Kidney (tissue), 14 donors: Measurements from ENCODE around the gene TCTN1. TPM values are rescaled to one million over a fixed set of nuclear protein-coding genes. Genes with fewer than 3 reads are reported as not detected.
A peak's percentile ranks its signal among the peaks of the same experiment; 100 is the strongest.

Source experiments
- DNase-seq, 5 donors: peaks; one replicate each; pipeline ENCODE4 v3.0.0-alpha.2; 2013 to 2020
- FAIRE-seq: peaks from 2 replicates; lab custom pipeline; 2012; peaks lifted over from hg19 to GRCh38; lab: Jason Lieb, UNC
- H3K27ac ChIP-seq, 2 donors: one replicate each; pipeline ENCODE4 v1.7.0; 2013; ENCODE audit warnings: low read depth in 2 of 2, low read length in 2 of 2, inconsistent platforms in 1 of 2
- H3K27me3 ChIP-seq: one replicate; pipeline ENCODE4 v1.7.1; 2013; ENCODE audit warnings: low read length, inconsistent platforms; ENCODE audit not compliant: control insufficient read depth, insufficient read depth
- H3K36me3 ChIP-seq, 3 donors: one replicate each; pipeline versions ENCODE4 v1.7.0 to v1.7.1; 2013; ENCODE audit warnings: low read length in 3 of 3, control low read depth in 1 of 3, inconsistent platforms in 1 of 3; ENCODE audit not compliant: insufficient read depth in 3 of 3, control insufficient read depth in 2 of 3
- H3K4me1 ChIP-seq, 3 donors: one replicate each; pipeline versions ENCODE4 v1.7.0 to v1.7.1; 2013; ENCODE audit warnings: low read length in 3 of 3, inconsistent platforms in 1 of 3, low read depth in 1 of 3; ENCODE audit not compliant: control insufficient read depth in 2 of 3, insufficient read depth in 2 of 3
- H3K4me3 ChIP-seq, 3 donors: one replicate each; pipeline versions ENCODE4 v1.7.0 to v1.8.1; 2013; ENCODE audit warnings: low read length in 3 of 3, control low read depth in 1 of 3, inconsistent platforms in 1 of 3
- H3K9ac ChIP-seq, 3 donors: one replicate each; pipeline versions ENCODE4 v1.7.0 to v1.7.1; 2013; ENCODE audit warnings: low read length in 3 of 3, control low read depth in 1 of 3, inconsistent platforms in 1 of 3
- H3K9me3 ChIP-seq, 3 donors: one replicate each; pipeline versions ENCODE4 v1.7.0 to v1.7.1; 2013; ENCODE audit warnings: low read length in 3 of 3, control low read depth in 1 of 3, inconsistent platforms in 1 of 3; ENCODE audit not compliant: control insufficient read depth in 2 of 3, insufficient read depth in 1 of 3
- CTCF ChIP-seq: IDR thresholded peaks from 3 replicates; pipeline ENCODE4 v1.5.1; 2012; ENCODE audit warnings: mild to moderate bottlenecking, moderate library complexity, borderline replicate concordance; ENCODE audit not compliant: insufficient read depth; ENCODE audit errors: extremely low read depth
- intact Hi-C: fragments of 100-400 bp; cut with DNase I; formaldehyde crosslinking; loops from one replicate; pipeline ENCODE4 v1.11.1; 2022
- polyA plus RNA-seq: library from polyadenylated mRNA; stranded (reverse); fragments of 350-450 nt; fragmentation: Illumina TruSeq; extraction: RNeasy Lipid Tissue Mini Kit (QIAGEN cat#74804); gene quantifications from one replicate; pipeline ENCODE4 v1.2.3, GENCODE V29; 2014; ENCODE audit warnings: low read depth, low replicate concordance; ENCODE audit not compliant: insufficient read depth
- total RNA-seq: library from RNA; stranded (reverse); fragmentation: NEBNext Ultra II Directional; extraction: Animal tissue kit (Norgen Biotek cat#: 25700); gene quantifications from one replicate; pipeline ENCODE4 v1.2.1, GENCODE V29; 2021
- donor health status: control.
- donor health status: control.
- donor health status: control.
- donor health status: control.
- donor health status: control.
- donor health status: DM: yes; HTN: yes; CAD: no.
- donor health status: Normal renal cell carcinoma (clear cell type).

TCTN1 gene
- total and polyA plus RNA-seq, 2 donors from 2014 or later, result 71.2 to 76.9 TPM

- no peak for TF ChIP-seq CTCF
- H3K4me3 ChIP-seq, result no peak overlapping the region
- H3K4me1 ChIP-seq, result peaks cover 0 to 7% (median 6%) of the 10 kb centered on the region in 3 donors
- H3K27ac ChIP-seq, result no peak overlapping the region
- H3K9ac ChIP-seq, result no peak overlapping the region
- FAIRE-seq (no peak), DNase-seq (no peak)
- H3K9me3 ChIP-seq, result peaks cover 0 to 3% (median 0%) of the 10 kb centered on the region in 3 donors
- intact Hi-C loops, result no loop called here
- H3K36me3 ChIP-seq, result no peaks in the 10 kb centered on the region
- H3K27me3 ChIP-seq, result no peaks in the 10 kb centered on the region
These were observed 72.5 kb downstream of the TCTN1 start for GRCh38 chr12:110686294-110686903.

GRCh38 chr12:110687396-110688169 lies 73.7 kb downstream of the TCTN1 start:
- H3K27ac ChIP-seq, result no peak overlapping the region
- no peak overlapping the region for H3K4me3 ChIP-seq
- peaks cover 0 to 7% (median 6%) of the 10 kb centered on the region in 3 donors for H3K4me1 ChIP-seq
- no peak overlapping the region for H3K9ac ChIP-seq
- H3K27me3 ChIP-seq, result no peaks in the 10 kb centered on the region
- H3K36me3 ChIP-seq, result no peaks in the 10 kb centered on the region
- peaks cover 0 to 3% (median 0%) of the 10 kb centered on the region in 3 donors for H3K9me3 ChIP-seq
- FAIRE-seq, result no peak
- no peak for DNase-seq
- intact Hi-C loops, result no loop called here
- TF ChIP-seq CTCF, result no peak

GRCh38 chr12:110688446-110689280 lies 74.7 kb downstream of the TCTN1 start, which contains the start of gene HVCN1:
TSS of gene HVCN1 (minus strand) at chr12:110689115. CDS start at chr12:110683245, 5,870 bp downstream.
- FAIRE-seq, result no peak
- TF ChIP-seq CTCF, result no peak
- H3K4me1 ChIP-seq, result peaks cover 0 to 7% (median 6%) of the 10 kb centered on the region in 3 donors
- peak within 1 kb of the TSS; percentile 44 to 68 (median 68) for H3K4me3 ChIP-seq
- intact Hi-C loops, result no loop called here
- no peak within 1 kb of the TSS for H3K27ac ChIP-seq
- H3K36me3 ChIP-seq, result no peaks in the 10 kb centered on the region
- DNase-seq, result peak in 4 of 5 donors; percentile 17 to 85 (median 72)
- H3K9ac ChIP-seq, result peak within 1 kb of the TSS; percentile 16 to 75 (median 57)
- H3K27me3 ChIP-seq, result no peaks in the 10 kb centered on the region
- peaks cover 0 to 3% (median 0%) of the 10 kb centered on the region in 3 donors for H3K9me3 ChIP-seq
